GM19240 (cell line): ENCODE measurements around the gene BTBD1.
A peak's percentile ranks its signal among the peaks of the same experiment; 100 is the strongest.

Experiments used
- DNase-seq: peaks from one replicate; pipeline ENCODE4 v3.0.0; 2011; ENCODE audit warnings: low spot score; ENCODE audit not compliant: insufficient read length

Gene BTBD1

DNA sequence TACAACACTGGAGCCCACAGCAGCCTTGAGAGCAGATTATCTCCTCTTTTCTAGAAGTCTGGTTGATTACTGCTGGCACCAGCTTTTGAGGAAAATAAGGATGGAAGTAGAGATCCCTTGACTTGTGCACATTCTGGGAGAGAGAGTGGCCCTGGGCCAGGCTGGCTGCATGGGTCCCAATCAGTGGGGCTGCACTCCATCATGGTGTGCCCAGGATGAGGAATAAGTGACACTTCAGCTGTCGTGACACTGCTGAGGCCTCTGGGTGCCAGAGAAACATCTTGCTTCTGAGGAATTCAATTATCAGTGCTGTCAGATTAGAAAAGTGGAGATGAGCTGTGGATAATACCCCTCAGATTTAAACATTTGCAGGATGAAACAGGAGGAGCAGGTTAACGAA lies 72.0 kb downstream of the BTBD1 start:
- no peak for DNase-seq

DNA sequence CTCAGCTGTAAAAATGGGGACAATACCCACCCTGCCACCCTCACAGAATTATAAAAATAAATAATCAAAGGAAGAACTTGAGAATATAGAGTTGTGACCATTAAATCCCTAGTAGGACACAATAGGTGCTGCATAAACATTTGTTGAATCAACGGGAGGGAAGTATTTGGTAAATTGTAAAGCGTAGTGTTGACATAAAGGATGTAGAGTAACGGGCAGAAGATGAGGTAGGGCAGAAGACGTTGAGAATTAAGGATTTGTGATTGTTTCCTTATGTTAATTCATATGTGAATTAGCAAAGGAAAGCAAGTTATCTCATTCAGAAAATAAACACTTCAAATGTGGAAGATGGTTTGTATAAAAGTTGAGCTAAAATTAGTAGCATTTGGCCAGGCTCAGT lies 73.9 kb downstream of the BTBD1 start:
- no peak for DNase-seq

DNA sequence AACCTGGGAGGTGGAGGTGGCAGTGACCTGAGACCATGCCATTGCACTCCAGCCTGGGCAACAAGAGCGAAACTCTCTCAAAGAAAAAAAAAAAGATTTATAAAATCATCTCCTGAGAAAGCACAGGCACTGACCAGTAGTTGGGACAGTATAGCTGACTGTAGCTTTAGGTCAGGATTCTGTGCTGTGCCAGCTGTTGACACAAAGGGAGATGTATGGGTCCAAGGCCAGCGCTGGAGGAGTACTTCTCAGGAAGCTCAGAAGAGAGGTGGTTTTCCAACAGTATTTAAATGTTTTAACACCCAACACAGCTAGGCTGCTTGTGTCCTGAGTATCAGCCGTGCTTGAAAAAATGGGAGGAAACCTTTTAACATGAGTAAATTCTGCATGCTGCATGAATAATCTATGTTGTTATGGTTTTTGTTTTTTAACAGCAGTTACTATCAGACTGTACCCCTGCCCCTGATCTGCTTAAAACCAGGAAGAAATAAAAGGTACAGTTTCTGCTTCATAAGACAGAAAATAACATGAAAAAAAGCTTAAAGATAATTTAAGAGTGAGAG lies 74.5 kb downstream of the BTBD1 start:
- no peak for DNase-seq

DNA sequence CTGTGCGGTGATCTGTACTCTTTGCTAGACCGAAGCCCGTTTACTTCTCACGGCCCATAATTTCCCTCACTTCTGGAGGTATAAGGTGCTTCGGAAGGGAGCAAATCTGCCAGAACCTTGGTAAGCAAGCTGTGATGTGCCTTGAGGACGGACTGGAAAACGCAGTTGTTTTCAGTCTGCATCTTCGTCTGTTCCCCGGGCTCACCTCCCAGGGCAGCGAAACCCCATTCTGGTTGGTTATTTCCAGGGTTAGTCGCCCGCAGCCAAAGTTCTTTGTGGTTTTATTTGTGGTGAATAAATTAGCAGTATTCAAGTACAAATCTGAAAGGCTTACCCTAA lies 80.6 kb downstream of the BTBD1 start:
- DNase-seq, result peak; percentile 17

DNA sequence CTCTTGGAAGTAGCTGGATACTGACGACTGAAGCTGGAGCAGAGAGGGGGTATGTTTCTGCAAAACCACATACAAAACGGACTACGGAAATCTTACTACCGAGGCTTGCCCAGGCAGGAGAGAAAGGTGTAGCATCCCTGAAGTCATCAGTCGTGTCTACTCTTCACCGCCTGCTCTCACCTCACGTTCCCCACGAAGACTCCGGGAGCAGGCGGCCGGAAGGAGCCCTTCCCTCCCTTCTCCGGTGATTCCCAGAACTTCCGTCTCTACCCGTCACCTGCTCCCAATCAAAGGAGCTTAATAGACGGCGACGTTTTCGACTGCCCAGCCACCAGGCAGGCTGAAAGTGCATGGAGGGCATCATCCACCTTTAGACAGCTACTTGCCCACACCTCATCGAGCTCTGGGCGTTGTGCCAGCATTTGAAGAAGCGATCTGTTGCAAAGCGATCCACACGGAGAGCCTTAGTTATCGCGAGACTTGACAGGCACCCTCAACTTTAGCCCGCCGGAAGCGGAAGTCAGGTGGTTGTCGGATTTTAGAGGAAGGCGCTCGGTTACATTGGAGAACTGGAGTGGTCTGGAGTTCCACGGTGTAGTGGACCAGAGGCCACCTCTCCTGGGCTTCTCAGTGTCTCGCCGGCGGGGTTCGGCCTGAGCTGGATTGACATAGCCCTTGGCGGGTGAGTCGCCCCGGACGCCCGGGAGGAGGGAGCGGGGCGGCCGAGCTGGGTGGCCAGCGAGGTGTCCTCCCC lies 81.2 kb downstream of the BTBD1 start, which contains the start of gene RAMAC:
TSS of gene RAMAC (plus strand) at position 523 of the 754 bp plus-strand sequence. CDS start 2,809 bp downstream, outside the sequence.
- peak; percentile 79 for DNase-seq

DNA sequence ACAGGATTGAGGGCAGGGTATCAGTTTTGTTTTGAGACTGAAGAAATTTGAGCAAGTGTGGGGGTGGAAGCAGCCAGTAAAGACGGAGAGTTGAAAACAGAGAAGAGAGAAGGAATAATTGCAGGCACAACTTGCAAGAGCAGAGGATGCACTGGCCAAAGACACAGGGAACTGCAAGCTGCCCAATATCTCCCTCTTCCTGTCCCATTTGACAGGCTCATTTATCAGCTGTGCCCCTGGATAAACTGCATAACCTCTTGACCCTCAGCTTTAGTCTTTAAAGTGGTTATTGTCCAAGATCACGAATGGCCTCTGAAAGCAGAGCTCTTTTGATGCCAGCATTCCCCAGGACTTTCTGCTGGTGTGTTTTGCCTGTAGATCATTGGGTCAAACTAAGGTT lies 86.1 kb downstream of the BTBD1 start:
- no peak for DNase-seq

DNA sequence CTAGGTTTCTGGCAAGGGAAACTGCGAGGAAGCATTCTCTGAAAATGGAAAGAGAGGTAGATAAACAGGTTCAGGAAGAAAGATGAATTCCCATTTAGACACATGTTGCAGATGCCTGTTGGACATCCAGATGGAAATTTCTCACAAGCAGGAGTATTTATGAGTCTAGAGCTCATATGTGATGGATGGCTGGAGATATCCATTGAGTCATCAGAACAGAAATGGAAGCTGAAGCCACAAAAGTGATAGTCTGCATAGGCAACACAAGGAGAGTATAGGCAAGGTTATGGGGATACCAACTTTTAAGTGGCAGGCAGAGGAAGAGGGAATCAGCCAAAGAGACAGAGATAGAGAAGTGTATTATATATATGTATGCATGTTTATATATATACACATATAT lies 87.3 kb downstream of the BTBD1 start:
- no peak for DNase-seq

DNA sequence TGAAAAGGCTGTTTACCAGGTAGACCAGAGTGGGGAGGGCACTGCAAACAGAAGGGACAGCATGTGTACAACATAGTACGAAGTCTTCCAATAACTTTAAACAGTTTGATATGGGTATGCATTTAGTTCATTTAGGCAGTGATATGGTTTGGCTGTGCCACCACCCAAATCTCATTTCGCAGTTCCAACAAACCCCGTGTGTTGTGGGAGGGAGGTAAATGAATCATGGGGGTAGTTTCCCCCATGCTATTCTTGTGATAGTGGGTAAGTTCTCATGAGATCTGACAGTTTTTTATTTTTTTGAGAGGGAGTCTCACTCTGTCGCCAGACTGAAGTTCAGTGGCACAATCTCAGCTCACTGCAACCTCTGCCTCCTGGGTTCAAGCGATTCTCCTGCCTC lies 88.6 kb downstream of the BTBD1 start:
- DNase-seq, result no peak

DNA sequence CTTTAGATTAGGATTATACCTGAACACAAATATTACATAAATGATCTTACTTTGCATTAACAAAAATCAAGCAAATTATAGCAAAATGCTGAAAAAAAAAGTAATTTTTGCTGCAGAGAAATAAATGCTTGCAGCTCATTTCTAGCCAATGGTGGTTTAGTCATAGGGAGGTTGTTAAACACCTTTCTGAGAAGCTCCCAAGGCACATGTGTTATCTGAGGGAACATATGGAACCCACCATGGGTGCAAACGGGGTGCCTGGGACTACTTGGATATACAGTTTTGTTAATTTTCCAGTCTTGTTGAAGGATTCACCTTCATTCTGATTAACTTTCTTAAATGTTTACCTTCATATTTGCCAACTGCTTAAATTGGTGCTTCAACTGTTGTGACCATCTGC lies 90.0 kb downstream of the BTBD1 start:
- no peak for DNase-seq

DNA sequence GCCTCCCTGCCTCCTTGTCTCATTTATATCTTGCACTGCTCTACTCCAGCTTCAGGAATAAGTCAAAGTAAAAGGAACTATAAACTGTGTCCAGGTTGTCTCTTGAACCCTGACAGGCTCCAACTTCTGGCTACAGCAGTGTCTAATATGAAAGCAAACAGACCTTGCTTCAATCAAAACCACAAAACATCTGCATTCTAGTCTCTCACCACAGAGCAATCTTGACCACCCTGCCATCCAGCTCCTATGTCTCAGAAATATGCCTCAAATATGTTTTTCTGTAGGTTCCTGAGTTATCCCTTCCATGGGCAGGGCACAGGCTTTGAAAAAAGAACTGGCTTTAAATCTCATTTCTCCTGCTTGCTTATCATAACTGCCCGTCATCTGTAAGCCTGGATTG lies 94.1 kb downstream of the BTBD1 start:
- DNase-seq, result no peak

DNA sequence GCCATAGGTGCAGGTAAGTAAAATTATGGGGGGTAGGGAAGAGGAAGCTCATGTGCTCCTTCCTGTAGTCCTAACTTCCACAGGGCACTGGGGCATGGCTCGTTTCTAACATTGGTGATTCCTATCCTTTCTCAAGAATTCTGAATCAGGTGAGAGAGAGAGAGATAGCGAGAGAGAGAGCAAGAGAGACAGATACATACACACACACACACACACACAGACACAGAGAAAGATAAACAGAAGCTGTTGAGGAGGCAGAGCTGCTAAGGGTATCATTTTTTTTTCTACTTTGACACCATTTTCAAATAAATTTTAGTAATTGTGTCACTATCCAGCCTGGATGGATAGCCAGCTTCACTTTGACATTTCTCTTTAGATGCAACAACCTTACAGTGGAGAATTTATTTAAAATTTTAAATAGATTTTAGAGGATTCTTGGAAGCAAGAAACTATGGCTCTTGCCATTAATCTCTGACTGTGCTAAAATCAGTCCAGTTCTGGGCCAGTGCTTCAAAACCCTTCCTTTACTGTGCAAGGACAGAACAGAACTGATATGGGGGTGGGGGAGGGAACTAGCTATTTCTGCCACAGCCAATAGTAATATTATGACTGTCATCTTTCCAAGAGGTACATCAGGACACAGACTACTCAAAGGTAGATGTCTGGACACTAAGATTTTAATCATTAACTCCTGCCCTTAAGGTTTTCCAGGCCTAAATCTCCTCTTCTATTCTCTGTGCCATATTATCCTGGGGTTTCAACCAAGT lies 95.7 kb downstream of the BTBD1 start:
- no peak for DNase-seq

DNA sequence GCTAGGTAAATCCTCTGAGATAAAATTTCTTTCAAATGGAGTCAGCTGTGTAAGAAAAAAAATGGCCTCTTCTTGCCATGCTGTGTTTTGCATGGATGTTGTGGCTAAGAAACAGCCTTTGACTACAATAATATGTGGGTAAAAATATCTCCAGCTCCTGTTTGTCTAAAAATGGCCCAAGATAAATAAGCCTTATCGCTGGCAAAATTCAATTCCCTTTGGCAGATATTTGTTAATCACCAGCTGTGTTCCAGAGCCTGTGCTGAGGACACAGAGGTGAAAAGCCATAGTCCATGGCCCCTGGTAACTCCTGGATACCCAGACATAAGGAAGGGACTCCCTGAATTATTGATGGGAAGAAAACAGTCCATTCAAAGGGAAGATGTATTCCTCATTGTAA lies 96.4 kb downstream of the BTBD1 start:
- DNase-seq, result no peak

DNA sequence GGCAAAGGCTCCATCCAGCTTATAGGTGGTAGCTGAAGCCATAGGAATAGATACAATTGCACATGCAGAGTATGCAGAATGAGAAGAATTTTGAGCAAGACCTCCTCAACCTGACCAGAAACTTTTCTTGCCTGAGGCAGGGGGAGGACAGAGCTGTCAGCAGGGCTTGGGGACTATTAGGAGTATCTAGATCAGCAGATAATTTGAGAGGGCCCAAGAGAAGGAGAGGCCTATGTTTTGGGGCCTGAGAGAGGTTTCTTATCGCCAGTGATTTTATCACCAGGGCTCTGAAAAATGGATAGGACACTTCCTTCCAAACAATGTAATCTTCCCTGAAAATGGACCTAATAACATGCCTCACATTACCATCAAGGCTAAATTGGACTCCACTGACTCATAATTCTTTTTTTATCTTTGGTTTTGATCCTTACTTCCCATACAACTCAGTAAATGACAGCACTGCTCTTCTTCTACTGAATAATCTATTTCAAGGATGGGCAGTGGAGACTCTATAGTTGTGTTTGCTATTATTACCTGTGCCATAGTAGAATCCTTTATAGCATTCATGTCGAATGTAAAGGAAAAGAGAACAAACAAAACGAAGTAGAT lies 96.9 kb downstream of the BTBD1 start:
- no peak for DNase-seq

DNA sequence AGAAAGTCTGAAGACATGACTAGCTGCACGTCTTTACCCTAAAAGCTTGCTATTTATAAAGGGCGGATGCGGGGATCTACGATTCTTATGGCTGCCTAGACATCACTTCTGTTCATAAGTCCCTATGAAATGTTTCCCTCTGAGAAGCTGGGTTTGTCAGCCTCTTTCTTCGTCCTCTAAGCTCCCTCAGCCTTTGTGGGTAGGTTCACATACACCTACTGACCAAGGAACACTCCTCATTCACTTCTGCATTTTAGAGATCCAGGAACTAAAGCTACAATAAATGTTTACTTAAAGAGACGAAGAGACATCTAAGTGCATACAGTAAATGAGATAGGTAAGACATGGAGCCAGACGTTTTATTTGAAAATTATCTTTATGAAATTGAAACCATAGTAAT lies 97.7 kb downstream of the BTBD1 start:
- DNase-seq, result no peak

DNA sequence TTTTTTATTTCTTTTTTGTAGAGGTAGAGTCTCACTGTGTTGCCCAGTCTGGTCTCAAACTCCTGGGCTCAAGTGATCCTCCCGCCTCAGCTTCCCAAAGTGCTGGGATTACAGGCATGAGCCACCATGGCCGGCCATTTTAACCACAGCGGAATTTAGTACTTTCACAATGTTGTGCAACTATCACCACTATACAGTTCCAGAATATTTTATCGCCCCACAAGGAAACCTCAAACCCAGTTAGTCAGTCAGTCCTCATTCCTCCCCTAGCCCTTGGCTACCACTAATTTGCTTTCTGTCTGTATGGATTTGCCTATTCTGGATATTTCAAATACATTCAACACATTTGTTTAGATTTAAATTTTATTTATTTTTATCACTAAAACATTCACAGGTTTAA lies 99.0 kb downstream of the BTBD1 start:
- no peak for DNase-seq

DNA sequence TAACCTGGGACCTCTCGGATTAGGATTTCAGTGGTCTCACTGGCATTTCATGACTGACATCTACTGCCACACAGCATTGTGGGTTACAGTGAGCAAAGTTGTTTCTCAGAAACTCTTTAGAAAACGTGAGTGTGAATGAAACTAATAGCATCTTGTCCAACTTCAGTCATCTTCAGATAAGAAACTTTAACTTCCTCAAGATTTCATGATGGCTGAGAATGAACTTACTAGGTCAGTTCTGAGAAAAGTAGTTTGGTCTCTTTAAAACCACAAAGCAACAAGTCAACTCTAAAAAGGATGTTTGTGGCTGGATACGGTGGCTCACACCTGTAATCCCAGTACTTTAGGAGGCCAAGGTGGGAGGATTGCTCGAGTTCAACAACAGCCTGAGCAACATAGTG lies 100.4 kb downstream of the BTBD1 start:
- no peak for DNase-seq
